OCI-LY7 (cell line): ENCODE results near the gene PLSCR1.

Source experiments
- EZH2phosphoT487 ChIP-seq: fragments of 200-600 bp; sonication (generic); IDR thresholded peaks from 2 replicates; pipeline ENCODE4 v1.6.1; 2018; ENCODE audit warnings: low read depth, borderline replicate concordance, mild to moderate bottlenecking, mixed run types, antibody characterized with exemption, low read length, moderate library complexity, mixed read lengths
- TF ChIP-seq, protein P1 (sequence below): fragments of 200-600 bp; sonication (generic); conservative IDR thresholded peaks from 2 replicates; pipeline ENCODE4 v1.5.1; 2014; ENCODE audit warnings: mild to moderate bottlenecking, antibody characterized with exemption, low read length, moderate library complexity, mixed read lengths

- TF ChIP-seq, protein P1, sequence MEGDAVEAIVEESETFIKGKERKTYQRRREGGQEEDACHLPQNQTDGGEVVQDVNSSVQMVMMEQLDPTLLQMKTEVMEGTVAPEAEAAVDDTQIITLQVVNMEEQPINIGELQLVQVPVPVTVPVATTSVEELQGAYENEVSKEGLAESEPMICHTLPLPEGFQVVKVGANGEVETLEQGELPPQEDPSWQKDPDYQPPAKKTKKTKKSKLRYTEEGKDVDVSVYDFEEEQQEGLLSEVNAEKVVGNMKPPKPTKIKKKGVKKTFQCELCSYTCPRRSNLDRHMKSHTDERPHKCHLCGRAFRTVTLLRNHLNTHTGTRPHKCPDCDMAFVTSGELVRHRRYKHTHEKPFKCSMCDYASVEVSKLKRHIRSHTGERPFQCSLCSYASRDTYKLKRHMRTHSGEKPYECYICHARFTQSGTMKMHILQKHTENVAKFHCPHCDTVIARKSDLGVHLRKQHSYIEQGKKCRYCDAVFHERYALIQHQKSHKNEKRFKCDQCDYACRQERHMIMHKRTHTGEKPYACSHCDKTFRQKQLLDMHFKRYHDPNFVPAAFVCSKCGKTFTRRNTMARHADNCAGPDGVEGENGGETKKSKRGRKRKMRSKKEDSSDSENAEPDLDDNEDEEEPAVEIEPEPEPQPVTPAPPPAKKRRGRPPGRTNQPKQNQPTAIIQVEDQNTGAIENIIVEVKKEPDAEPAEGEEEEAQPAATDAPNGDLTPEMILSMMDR: no peak
- no peak for TF ChIP-seq EZH2phosphoT487
Measured at GRCh38 chr3:146502887-146503460, 41.4 kb downstream of the PLSCR1 start.
